Hepatic stellate cell (primary cell): ENCODE data around the gene ARRB1.
"Not testable (repeated sequence)": the region's sequence is repeated elsewhere in the genome, so short reads cannot be mapped to it uniquely, and the experiment has no call there.

Experiments
- DNase-seq: peaks from one replicate; pipeline ENCODE4 v3.0.0; 2011; ENCODE audit warnings: low spot score

ARRB1 gene

DNA sequence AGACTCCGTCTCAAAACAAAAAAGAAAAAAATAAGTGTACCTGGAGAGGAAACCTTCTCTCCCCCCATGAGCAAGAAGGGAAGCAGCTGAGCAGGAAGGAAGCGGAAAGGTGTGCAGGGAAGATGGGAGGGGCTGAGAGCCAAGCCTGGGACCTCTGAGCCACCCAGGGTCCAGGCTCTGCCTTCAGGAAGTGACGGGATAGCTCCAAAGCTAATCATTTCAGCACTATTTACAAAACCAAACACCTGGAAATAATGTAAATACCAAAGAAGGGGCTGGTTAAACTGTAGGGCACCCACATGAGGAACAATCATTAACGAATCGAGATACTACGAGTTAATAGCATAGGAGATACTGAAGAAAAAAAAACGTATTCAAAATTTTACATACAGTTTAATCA lies 27.9 kb downstream of the ARRB1 start:
- DNase-seq: no peak

DNA sequence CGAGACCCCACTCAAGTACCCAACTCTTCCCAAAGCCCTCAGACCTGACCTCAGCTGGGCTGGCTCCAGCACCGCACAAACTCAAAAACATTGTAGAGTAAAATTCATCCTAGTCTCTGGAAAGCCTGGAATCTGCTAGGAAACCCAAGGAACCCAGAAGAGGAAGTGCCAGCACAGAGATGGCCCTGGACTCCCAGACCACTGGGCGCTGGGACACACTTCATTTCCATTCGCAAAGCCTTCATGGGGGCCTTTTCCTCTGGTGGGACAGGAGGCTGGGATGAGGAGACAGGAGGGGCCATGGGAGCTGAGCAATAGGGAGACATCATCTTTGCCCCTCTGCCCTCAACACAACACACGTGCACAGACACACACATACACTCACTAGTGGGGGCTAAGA lies 30.8 kb downstream of the ARRB1 start:
- DNase-seq: no peak

DNA sequence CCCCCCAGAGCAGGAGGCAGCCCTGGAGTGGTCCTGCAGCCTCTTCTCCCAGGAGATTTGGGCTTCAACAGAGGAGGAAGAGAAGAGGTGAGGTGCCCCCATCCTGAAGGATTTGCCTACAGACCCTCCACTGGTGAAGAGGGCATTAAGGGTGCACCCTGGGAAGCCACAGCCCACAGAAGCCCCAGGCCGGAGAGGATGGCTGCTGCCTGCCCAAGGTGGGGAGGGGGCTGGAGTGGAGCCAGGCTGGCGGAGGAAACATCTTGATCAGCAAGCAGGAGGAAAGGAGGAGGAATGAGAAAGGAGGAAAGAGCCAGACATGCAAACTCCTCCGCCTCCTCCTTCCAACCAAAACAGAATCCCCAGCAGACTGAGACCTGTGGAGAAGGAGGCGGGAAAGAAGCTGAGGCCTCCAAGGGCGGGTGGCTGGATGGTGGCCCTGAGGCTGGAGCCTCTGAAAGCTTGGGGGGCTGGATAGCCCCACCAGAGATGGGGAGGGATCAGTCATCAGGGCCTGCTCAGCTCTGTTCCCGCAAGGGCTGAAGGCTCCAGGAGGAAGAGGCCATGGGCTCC lies 31.3 kb downstream of the ARRB1 start:
- DNase-seq: no peak

DNA sequence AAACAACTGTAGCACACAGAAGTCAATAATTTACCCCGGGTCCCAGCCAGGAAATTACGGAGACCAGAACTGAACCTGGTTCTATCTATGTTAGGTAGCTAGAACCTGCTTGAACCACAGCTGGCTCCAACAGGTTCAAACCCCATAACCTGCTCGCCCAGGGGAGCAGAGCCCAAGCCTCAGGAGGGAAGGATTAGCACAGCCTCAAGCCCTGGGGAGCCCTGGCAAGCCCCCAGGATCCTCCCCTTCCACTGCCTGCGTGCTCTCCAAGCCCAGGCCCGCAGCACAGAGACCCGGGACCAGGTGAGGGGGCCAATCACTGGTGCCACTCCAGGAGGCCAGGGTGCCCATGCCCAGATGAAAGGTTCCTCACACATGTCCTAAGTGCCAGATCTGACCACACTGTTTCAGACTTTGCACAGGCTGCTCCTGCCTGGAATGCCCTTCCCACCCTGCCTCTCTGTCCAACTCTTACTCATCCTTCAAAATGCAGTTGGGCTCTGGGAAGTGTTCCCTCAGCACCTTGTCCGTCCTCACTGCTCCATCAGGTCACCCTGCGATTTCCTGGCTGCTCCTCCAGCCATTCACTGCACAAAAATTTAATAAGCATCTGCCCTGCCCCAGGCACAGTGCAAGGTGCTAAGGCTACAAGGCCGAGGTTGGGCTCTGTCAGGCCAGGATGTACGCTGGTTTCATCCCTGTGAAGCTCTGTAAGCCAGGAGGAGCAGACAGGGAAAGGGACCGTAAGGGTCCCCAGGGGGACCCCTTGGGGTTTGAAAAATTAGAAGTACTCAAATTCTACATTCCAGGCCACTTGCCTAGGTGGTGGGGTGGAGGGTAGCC lies 32.2 kb downstream of the ARRB1 start:
- no peak for DNase-seq

DNA sequence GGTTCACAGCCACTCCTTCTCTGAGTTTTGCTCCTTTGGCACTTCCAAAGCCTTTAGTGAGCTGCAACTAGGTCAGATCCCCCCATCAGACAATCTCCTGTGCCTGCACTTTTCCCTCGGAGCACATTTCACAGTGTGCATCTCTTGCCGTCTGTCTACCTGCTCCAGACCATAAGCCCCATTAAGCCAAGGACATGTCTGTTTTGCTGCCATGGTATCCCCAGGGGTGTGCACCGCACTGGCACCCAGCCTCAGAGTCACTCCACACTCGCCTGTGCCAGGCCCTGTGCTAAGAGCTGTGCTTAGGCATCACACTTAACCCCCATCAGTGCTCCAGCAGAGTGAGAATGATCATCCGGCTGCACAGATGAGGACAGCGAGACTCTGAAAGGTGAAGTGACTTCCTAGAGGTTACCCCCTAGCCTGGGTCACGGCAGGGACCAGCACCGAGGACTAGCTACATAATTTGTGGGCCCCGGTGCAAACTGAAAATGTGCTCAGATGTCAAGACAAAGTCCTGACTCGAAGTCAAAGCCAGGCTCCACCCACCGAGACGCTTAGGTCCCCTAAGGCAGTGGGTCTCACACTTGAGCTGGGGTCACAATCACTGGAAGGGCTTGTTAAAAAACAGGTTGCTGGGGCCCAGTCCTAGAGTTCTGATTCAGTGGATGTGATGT lies 33.9 kb downstream of the ARRB1 start:
- no peak for DNase-seq

DNA sequence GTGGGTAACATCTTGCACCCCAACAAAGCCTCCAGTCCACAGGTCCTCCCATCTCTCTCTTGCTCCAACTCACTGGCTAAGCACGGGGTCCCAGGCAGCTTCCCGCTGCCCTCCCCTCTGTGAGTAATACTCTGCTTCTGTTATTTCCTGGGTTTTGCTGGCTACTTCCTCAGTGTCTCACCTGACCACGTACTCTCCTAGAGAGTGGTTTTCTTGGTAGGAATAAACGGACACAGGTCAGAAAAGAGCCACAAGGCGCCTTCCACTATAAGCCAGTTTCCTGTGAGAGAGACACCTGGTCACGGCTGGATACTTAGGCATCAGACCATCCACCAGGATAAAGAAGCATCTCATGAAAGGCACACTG lies 36.0 kb downstream of the ARRB1 start:
- no peak for DNase-seq

DNA sequence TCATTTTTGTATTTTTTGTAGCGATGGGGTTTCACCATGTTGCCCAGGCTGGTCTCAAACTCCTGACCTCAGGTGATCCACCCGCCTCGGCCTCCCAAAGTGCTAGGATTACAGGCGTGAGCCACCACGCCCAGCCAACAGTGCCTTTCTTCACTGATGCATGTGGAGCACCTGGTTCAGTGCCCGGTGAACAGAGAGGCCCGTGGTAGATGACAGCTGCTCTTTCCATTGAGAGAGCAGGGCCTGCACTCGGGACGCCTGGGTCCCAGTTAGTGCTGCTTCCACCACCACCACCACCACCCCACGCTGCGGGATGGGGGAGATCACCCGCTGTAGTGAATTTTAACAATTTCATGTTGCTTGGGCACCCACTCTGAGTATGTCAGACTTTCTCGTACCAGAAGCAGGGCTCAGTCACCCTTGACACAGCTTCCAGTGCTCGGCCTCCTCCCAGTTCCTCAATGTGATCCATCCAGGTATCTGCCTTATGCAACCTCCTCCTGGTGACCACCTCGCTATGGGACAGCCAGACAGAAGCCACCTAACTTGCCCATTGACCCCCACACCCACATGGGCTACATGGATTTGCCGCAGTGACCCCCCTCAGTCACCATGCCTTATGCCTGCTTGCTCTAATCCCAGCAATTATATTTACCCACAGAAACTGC lies 36.6 kb downstream of the ARRB1 start:
- DNase-seq: no peak

DNA sequence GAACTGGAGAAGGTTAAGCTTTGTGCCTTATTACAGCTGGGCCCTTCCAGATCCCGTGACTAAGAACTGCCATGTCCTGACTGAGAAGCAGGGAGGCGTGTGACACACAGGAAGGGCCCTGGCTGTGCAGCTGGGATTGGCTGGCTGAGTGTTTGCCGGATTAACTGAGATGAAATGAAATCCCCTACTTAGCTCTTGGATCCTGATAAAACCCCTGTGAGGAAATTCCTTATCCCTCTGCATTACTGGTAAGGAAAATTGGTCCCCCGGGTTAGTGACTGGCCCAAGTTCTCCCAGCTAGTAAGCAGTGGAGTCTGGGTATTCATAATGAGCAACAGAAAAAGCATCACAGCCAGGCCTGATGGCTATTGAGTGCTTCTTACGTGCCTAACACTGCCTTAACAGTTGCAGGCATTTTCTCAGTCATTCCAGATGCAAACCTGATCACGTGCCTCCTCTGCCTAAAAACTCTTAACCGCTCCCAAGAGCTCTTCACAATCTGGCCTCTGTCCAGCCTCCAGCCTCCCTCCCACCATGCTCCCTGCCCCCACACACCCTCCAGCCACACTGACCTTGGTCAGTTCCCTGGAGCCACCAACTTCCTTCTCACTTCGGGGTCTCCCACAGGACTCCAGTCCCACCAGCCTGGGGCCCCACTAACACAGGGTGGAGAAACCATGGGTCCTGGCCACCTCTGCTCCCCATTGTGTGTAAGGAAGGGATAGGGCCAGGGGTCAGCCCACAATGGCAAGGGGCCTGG lies 37.8 kb downstream of the ARRB1 start:
- peak; percentile 82 for DNase-seq

DNA sequence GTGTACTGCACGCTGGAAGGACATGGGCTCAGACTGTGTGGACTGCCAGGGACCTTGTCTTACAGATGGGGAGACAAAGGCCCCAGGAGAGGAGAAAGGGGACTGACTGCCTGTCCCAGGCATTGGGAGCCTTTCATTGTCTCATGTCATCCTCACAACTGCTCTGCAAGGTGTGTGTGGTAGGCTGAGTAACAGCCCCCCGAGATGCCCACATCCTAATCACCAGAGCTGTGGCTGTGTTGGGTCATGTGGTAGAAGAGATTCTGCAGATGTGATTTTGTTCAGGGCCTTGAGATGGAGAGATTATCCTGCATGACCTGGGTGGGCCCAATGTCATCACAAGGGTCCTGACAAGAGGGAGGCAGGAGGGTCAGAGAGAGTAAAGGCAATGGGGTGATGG lies 39.1 kb downstream of the ARRB1 start:
- no peak for DNase-seq

DNA sequence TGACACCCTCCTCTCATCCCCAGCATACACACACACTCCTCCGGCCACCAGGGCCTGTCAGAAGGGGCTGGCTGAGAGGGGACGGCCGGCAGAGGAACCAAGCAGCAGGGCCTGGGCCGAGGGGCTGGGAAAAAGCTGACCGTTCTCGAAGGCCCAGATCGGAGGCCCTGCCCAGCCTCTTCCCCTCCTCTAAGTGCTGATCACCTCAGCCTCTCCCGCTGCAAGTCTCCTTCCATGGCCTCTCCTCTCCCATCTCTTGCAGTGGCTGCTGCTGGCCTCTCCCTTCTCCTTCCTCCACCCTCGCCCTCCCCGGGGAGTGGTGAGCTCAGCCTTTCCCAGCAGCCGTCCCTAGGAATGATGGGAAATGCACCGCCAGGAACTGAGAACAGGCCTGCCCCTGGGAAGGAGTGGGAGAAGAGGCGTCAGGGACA lies 39.6 kb downstream of the ARRB1 start:
- DNase-seq: peak; percentile 96

DNA sequence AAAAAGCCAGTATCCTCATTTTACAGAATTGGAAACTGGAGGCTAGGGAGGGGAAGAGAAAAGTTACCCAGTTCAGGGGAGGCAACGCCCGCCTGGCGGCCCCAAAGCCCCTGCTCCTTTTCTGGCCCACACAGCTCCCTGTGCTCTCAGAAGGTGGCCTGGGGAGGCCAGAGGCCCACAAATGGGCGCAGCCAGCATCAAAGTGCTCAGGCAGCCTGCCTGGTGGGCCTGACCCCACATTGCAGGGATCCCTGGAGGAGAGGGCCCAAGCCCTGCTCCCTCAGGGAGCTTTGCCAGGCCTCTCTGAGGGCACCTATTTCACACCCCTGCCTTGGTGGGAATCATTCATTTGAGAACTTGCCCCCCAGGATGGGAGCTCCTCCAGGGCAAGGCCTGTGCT lies 42.5 kb downstream of the ARRB1 start:
- no peak for DNase-seq

DNA sequence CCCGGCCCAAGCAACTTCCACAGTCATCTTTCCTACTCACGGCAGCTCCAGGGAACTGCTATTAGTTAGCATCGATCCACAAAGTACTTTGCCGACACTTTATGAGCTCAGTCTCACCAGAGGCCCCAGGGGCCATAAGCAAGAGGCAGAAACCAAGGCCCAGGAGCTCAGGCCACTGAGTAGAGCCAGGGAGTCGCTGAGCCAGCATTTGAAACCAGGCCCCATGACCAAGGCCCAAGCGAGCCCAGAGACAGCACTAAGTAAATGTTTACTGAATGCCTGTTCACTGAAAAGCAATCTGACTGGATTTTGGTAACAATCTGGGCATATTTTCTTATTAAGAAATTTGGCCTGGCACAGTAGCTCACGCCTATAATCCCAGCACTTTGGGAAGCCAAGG lies 43.3 kb downstream of the ARRB1 start:
- DNase-seq: no peak

DNA sequence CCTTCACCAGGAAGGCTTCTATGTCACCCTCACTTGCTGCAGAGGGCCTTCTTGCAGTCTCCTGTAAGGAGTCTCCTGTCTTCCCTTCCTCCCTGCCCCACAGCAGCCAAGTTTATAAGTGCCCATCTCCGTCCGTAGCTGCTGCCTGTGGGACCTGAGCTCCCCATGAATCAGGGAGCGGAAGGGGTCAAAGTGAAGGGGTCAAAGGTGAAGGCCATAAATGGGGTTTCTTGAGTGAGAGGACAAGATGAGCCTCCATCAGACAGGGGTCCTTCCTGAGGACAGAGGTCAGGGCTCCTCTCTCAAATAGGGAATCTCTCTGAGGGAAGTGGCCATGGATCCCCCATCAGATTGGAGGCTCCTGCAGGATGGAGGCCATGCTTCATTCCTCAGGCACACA lies 44.4 kb downstream of the ARRB1 start:
- no peak for DNase-seq

DNA sequence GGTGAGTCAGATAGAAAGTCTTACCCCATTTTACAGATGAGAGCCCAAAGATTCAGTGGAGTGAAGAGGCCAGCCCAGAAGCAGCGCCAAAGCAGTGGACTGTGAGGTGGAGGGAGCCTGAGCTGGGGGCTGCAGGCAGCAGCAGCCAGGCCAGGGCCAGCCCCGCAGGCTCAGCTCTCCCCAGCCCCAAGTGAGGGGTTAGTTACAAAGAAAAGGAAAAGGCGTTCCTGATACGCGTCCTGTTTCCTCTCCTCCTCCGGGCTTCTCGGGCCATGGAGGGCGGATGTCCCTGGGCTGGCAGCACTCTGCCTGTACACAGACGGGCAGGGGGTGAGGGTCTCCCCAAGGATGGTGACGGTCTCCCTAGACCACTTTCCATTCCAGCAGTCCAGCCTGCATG lies 44.9 kb downstream of the ARRB1 start:
- DNase-seq: no peak

DNA sequence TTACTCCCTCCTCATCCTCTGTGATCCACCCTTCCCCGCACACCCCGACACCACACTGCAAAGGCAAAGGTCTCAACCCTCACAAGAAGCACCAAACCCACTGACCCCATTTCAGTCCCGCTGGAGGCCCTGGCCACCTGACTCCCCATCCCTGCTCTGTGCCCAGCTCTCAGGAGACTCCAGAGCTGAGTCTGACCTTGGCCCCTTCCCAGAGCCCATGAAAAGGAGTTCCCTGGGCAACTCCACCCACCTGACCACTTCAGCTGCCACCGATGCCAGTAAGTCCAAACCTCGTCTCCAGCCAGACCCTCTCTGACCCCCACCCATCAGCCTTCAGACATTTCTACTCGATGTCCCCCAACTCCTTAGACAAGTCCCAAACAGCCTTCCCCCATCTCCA lies 45.5 kb downstream of the ARRB1 start:
- no peak for DNase-seq

DNA sequence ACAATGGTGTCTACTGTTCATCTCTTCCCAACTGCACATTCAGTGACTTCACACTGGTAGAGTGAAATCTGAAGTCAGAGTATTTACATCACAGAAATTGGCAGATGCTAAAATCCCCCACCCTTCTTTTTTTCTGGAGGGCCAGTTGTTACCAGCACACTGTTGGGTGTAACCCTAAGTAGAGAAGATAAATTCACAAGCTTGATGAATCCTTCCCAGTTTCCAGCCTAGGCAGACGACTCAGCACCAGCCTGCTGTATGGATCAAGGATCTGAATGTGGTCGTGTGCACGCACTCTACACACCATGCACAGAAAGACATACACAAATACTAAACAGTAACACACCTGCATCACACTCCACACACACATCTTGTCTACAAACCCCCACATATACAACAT lies 46.0 kb downstream of the ARRB1 start:
- no peak for DNase-seq

DNA sequence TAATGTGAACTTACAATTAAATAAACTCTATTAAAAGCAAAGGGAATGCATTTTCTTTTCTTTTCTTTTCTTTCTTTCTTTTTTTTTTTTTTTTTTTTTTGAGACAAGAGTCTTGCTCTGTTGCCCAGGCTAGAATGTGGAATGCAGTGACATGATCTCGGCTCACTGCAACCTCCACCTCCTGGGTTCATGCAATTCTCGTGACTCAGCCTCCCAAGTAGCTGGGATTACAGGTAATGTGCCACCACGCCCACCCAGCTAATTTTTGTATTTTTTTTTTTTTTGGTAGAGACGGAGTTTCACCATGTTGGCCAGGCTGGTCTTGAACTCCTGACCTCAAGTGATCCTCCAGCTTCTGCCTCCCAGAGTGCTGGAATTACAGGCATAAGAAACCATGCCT lies 46.5 kb downstream of the ARRB1 start:
- not testable (repeated sequence) for DNase-seq

DNA sequence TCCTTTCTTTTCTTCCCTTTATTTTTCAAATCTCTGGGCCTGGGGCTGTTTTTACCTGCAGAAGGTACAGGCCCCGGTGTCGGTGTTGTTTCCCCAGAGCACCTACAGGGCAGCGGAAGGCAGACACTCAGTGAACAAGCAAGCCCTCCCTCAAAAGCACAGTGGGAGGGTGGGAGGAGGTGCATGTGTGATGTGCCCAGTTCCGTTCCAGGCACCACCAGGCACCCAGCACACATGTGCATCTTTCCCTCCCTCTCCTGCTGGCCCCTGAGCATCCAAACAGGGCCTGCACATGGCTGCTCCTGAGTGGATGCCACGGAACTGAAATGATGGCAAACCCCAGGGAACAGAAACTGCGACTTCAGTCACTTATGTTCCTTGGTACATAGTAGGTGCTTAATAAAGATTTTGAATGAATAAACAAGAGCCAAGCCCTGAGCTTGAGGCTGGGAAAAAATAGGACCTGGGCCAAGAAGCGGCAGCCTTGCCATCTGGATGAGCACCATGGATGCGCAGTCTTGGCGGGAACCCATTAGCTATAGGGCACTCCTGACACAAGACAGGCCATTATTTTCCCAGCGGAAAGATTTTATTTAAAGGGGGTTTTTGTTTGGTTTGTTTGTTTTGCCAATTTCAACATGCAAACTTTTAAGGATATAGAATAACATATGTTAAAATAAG lies 47.8 kb downstream of the ARRB1 start:
- no peak for DNase-seq

DNA sequence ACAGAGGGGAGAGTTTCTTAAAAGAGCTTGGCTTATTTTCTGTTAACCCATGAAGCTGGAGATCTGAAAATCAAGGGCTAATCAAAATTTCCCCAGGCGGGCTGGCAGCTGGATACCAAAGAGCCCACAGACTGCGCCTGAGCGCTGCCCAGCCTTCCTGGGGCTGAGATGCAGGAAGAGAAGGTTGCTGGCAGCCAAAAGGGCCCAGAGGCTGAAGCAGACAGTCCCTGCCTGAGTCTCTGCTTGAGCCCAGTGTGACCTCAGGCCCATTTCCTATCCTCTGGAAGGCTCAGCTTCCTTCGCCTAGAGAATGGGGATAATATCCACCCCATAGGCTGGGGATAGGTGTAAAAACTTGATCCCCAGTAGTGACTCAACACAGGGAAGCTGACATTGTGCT lies 49.1 kb downstream of the ARRB1 start:
- DNase-seq: no peak

DNA sequence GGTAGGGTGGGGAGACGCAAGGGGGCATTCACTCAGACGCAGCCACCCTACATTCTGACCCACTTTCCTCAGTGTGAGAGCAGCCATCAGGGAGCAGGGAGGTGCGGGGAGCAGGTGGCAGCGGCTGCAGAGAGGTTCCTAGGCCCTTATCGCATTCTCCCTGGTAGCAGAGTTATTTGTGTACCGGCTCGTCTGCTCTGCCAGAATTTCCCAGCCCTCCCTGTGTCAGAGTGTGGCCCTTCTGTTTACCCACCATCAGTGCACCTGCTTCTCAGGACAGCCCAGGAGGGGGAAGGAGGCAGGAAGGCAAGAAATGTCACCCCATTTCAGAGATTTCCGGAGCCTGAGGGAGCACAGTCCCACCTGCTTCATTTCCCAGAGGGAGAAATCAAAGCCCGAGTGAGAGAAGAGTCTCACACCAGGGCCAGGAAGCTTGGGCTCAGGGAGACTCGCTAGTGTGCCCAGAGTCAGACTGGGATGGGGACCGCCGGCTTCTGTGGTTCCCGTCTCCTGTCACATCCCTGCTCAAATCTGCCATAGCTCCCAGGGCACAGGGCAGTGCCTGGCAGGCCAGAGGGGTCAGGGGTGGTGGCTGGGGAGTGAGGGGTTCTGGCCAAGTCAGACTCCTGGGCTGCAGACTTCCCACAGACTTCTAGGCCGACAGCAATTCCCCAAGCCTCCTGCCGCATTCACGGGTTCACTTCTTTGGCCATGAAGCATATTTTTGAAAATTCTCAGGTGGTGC lies 49.7 kb downstream of the ARRB1 start:
- DNase-seq: no peak

DNA sequence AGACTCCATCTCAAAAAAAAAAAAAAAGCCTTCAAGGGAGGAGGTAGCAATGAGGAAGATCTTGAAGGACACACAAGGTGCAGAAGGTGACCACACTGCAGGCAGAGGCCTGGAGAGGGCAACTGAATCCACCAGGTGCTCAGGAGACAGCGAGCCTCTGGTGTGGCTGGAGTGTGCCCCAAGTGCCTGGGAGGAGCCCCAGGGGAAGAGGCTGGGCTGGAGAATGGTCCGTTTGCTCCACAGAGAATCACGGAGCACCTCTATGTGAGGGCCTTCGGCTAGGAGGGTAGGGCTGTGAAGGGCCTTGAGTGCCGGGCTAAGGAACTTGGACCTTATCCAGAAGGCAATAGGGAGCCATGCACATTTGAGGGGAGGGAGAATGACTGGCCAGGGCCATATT lies 50.3 kb downstream of the ARRB1 start:
- DNase-seq: no peak
